WTC11 (cell line): ENCODE results near the gene LAMC1.

Source experiments
- ATF6 ChIP-seq: sonication (generic); formaldehyde crosslinking; IDR thresholded peaks from 2 replicates; pipeline ENCODE4 v1.8.1; 2023; ENCODE audit warnings: mild to moderate bottlenecking, missing genetic modification reagents
- CTCF ChIP-seq: fragments of 200-600 bp; IDR thresholded peaks from 2 replicates; pipeline ENCODE4 v1.8.0; 2022; ENCODE audit warnings: antibody characterized with exemption
- ESRRA ChIP-seq: sonication (generic); formaldehyde crosslinking; IDR thresholded peaks from 2 replicates; pipeline ENCODE4 v1.8.1; 2022; ENCODE audit warnings: mild to moderate bottlenecking, missing genetic modification reagents, borderline replicate concordance
- ETV6 ChIP-seq: sonication (generic); formaldehyde crosslinking; IDR thresholded peaks from 2 replicates; pipeline ENCODE4 v1.8.1; 2022; ENCODE audit warnings: mild to moderate bottlenecking, missing genetic modification reagents
- FOXK1 ChIP-seq: sonication (generic); formaldehyde crosslinking; IDR thresholded peaks from 2 replicates; pipeline ENCODE4 v1.8.0; 2022; ENCODE audit warnings: mild to moderate bottlenecking, moderate library complexity, missing genetic modification reagents
- JUN ChIP-seq: sonication (generic); formaldehyde crosslinking; IDR thresholded peaks from 2 replicates; pipeline ENCODE4 v1.8.0; 2023; ENCODE audit warnings: mild to moderate bottlenecking, missing genetic modification reagents
- MAX ChIP-seq: sonication (generic); formaldehyde crosslinking; IDR thresholded peaks from 2 replicates; pipeline ENCODE4 v1.8.0; 2022; ENCODE audit warnings: mild to moderate bottlenecking, missing genetic modification reagents
- NR1H2 ChIP-seq: sonication (generic); formaldehyde crosslinking; IDR thresholded peaks from 2 replicates; pipeline ENCODE4 v1.9.0; 2021; ENCODE audit warnings: mild to moderate bottlenecking, moderate library complexity, missing genetic modification reagents
- SMAD3 ChIP-seq: sonication (generic); formaldehyde crosslinking; IDR thresholded peaks from 2 replicates; pipeline ENCODE4 v1.8.0; 2022; ENCODE audit warnings: missing genetic modification reagents, mild to moderate bottlenecking, borderline replicate concordance
- SMAD4 ChIP-seq: sonication (generic); formaldehyde crosslinking; IDR thresholded peaks from 2 replicates; pipeline ENCODE4 v1.8.0; 2022; ENCODE audit warnings: mild to moderate bottlenecking, missing genetic modification reagents
- SP1 ChIP-seq: sonication (generic); formaldehyde crosslinking; conservative IDR thresholded peaks from 2 replicates; pipeline ENCODE4 v1.8.1; 2022; ENCODE audit warnings: missing genetic modification reagents
- USF1 ChIP-seq: sonication (generic); formaldehyde crosslinking; IDR thresholded peaks from 2 replicates; pipeline ENCODE4 v1.8.0; 2022; ENCODE audit warnings: mild to moderate bottlenecking, missing genetic modification reagents
- USF2 ChIP-seq: sonication (generic); formaldehyde crosslinking; IDR thresholded peaks from 2 replicates; pipeline ENCODE4 v1.8.1; 2023; ENCODE audit warnings: mild to moderate bottlenecking, missing genetic modification reagents, moderate library complexity
- ZNF121 ChIP-seq: sonication (generic); formaldehyde crosslinking; IDR thresholded peaks from 2 replicates; pipeline ENCODE4 v1.8.0; 2023; ENCODE audit warnings: missing genetic modification reagents

GRCh38 chr1:183080406-183080805 is 57.2 kb downstream of the LAMC1 start:
- TF ChIP-seq ZNF121 (CRISPR knock-in tag) (no peak), ESRRA (no peak), SMAD4 (CRISPR knock-in tag) (no peak), MAX (CRISPR knock-in tag) (no peak), FOXK1 (CRISPR knock-in tag) (no peak), ATF6 (CRISPR knock-in tag) (no peak), JUN (CRISPR knock-in tag) (no peak), NR1H2 (CRISPR knock-in tag) (no peak), CTCF (no peak), USF1 (CRISPR knock-in tag) (no peak), SMAD3 (no peak), ETV6 (CRISPR knock-in tag) (no peak), USF2 (CRISPR knock-in tag) (no peak), SP1 (CRISPR knock-in tag) (no peak)
